ENCODE data around the gene MYBPH.

Gene MYBPH

DNA sequence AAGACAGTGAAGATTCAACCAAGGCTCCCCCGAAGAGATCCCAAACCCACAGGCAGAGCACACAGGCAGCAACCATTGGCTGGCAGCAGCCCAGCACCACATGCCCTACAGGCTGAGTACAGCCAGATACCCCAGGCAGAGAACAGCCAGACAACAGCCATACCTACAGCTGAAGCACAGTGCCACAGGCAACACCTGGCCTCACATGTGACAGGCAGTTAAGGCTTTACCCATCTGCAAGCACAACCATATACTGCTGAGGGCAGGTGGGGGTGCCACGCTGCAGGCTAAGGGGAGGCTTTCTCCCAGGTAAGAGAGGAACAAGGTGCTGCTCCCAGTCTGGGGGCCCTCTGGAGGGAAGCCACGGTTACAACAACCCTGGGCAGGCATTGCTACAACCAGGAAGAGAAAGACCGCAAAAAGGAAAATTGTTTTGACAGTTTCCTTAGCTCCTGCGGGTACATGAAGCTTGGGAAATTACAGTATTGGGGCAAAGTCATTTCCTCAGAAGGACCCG lies 41.6 kb upstream of the MYBPH start:
- TF ChIP-seq, protein P1, sequence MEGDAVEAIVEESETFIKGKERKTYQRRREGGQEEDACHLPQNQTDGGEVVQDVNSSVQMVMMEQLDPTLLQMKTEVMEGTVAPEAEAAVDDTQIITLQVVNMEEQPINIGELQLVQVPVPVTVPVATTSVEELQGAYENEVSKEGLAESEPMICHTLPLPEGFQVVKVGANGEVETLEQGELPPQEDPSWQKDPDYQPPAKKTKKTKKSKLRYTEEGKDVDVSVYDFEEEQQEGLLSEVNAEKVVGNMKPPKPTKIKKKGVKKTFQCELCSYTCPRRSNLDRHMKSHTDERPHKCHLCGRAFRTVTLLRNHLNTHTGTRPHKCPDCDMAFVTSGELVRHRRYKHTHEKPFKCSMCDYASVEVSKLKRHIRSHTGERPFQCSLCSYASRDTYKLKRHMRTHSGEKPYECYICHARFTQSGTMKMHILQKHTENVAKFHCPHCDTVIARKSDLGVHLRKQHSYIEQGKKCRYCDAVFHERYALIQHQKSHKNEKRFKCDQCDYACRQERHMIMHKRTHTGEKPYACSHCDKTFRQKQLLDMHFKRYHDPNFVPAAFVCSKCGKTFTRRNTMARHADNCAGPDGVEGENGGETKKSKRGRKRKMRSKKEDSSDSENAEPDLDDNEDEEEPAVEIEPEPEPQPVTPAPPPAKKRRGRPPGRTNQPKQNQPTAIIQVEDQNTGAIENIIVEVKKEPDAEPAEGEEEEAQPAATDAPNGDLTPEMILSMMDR (IDR thresholded peaks at IDR 0.05; ENCODE audit: insufficient read depth, low read depth, low read length, missing control alignments), result no peak
- no peak overlapping the region for H3K4me3 ChIP-seq (ENCODE audit: low read depth, low read length)
- no peak for DNase-seq (ENCODE audit: low read depth)

DNA sequence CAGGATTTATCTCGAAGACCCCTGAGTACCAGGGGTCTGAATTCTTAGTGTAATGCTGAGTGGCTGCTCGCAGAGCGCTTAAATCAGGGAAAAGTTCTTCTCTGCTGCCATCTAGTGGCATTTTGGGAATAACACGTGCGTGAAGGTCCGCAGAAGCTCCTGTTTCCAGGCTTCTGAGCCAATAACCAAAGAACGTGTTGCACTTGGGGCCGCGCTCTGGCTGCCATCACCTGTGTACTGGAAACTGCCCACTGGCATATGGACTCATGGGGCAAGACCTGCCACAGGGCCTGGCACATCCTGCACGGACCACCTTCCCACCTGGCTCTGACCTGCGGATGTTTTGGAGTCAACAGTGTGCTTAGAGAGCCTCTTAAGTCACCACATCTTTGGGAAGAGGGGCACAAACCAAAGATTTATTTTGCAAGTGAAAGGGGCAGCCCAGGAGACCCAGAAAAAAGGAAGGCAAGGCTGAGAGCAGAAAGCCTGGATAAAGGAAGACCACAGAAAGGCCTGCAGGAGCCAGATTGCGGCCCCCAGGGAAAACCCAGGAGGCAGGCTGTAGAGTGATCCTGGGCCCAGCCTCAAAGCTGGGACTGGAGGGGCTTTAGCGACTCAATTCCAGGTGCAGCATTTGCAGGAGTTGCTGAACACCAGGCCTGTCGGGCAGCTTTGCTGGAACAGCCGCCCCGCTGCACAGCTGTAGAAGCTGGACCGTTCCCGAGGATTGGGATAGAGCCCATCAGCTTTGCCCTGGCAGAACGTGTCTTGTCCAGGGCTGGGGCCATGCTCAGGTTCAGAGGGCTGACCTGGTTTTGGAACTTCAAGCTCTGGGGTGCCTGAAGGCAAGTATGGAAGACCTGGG lies 40.9 kb upstream of the MYBPH start:
- H3K4me3 ChIP-seq (ENCODE audit: low read depth, low read length), result no peak overlapping the region
- DNase-seq (ENCODE audit: low read depth), result peak; percentile 75
- TF ChIP-seq, protein P1 (IDR thresholded peaks at IDR 0.05; ENCODE audit: insufficient read depth, low read depth, low read length, missing control alignments), result peak; percentile 71

DNA sequence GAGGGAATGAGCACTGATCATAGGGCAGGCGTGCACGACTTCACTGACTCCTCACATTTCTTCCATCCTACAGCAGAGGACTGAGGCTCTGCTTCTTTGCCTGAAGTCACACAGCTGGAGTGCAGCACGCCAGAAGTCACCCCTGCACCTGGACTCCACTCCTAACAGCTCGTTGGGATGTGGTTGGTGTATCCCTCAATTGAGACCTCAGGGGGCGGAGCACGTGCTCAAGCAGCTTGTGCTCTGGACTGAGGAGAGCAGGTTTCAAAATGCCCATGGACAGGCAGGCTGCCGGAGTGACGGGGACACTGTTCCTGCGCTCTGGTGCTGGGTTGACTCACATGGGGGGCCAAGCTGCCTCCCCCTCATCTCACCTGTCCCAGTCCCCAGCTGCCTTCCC lies 39.9 kb upstream of the MYBPH start:
- TF ChIP-seq, protein P1 (IDR thresholded peaks at IDR 0.05; ENCODE audit: insufficient read depth, low read depth, low read length, missing control alignments), result no peak
- no peak overlapping the region for H3K4me3 ChIP-seq (ENCODE audit: low read depth, low read length)
- DNase-seq (ENCODE audit: low read depth), result no peak

DNA sequence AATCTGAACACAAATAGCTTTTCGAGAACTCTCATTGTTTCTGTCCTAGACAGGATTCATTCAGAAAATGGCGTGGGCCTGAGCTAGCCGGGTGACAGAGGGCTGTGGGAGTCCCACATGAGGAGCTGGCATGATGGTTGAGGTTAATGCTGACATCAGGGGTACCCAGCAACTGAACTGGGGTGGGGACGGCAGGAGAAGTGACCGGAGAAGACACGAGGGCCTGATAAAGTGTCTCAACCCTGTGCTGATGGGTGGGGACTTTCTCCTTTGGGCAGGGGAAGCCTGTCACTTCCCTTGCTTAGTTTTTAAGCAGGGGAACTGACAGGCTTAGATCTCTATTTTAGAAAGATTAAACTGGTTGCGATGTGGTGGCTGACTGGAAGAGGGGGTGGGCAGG lies 39.2 kb upstream of the MYBPH start:
- H3K4me3 ChIP-seq (ENCODE audit: low read depth, low read length), result no peak overlapping the region
- TF ChIP-seq, protein P1 (IDR thresholded peaks at IDR 0.05; ENCODE audit: insufficient read depth, low read depth, low read length, missing control alignments), result no peak
- no peak for DNase-seq (ENCODE audit: low read depth)

DNA sequence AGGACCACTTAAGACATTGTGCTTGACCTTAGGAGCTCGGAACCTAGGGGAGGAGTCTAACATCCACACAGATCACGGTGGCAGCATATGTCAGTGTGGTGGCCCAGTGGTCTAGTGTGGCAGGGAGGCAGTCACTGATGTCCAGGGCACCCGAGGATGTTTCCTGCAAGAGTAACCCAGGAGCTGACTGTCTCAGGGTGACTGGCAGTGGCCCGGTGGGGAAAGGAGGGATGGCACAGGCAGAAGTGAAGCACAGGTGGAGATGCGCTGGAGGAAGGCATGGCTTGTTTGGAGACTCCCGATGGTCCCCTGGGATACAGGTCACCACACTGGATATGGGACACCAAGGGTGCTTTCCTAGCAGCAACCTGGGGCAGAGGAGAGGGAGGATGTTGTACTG lies 37.5 kb upstream of the MYBPH start:
- TF ChIP-seq, protein P1 (IDR thresholded peaks at IDR 0.05; ENCODE audit: insufficient read depth, low read depth, low read length, missing control alignments), result no peak
- no peak for DNase-seq (ENCODE audit: low read depth)
- no peak overlapping the region for H3K4me3 ChIP-seq (ENCODE audit: low read depth, low read length)

DNA sequence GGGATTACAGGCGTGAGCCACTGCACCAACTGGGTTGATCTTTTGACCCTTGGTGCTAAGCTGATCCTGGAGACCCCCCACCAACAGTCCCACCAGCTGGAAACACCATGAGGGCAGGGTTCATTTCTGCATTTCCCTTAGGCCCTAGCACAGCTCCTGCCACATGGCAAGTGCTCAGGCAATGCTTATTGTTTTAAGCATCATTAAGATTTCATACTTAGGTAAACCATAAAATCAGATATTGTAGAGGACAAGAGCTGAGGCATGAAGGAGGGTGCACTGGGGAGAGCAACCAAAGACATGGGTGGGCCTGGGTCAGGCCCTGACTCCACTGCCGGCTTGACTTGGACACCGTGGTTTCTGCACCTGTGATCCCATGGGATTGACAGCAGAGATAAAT lies 36.2 kb upstream of the MYBPH start:
- DNase-seq (ENCODE audit: low read depth), result no peak
- TF ChIP-seq, protein P1 (IDR thresholded peaks at IDR 0.05; ENCODE audit: insufficient read depth, low read depth, low read length, missing control alignments), result no peak
- H3K4me3 ChIP-seq (ENCODE audit: low read depth, low read length), result no peak overlapping the region
